ENCODE results near the gene IDE.

Gene IDE

DNA sequence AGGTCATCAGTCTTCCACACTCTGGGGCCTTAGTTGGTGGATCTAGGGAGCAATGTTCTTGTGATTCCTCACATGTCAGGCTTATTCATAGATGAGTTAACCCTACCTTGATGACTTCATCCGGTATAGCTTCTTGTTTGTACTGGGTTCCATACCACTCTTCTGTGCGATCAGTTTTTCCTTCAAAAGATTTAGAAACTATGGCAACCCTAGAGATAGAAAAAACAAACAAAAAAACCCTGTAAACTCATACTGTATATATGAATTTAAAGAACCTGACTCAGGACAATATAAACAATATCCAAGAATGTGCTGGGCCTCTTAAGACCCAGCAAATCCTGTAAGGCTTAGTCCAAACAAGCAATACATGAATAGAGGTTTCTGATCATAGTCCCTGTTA, 83.5 kb downstream of the IDE start:
- TF ChIP-seq, protein P1, sequence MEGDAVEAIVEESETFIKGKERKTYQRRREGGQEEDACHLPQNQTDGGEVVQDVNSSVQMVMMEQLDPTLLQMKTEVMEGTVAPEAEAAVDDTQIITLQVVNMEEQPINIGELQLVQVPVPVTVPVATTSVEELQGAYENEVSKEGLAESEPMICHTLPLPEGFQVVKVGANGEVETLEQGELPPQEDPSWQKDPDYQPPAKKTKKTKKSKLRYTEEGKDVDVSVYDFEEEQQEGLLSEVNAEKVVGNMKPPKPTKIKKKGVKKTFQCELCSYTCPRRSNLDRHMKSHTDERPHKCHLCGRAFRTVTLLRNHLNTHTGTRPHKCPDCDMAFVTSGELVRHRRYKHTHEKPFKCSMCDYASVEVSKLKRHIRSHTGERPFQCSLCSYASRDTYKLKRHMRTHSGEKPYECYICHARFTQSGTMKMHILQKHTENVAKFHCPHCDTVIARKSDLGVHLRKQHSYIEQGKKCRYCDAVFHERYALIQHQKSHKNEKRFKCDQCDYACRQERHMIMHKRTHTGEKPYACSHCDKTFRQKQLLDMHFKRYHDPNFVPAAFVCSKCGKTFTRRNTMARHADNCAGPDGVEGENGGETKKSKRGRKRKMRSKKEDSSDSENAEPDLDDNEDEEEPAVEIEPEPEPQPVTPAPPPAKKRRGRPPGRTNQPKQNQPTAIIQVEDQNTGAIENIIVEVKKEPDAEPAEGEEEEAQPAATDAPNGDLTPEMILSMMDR (conservative IDR thresholded peaks at IDR 0.05), result no peak
- TF ChIP-seq ZFX (IDR thresholded peaks at IDR 0.05), result no peak
- H3K27ac ChIP-seq, result no peak overlapping the region

DNA sequence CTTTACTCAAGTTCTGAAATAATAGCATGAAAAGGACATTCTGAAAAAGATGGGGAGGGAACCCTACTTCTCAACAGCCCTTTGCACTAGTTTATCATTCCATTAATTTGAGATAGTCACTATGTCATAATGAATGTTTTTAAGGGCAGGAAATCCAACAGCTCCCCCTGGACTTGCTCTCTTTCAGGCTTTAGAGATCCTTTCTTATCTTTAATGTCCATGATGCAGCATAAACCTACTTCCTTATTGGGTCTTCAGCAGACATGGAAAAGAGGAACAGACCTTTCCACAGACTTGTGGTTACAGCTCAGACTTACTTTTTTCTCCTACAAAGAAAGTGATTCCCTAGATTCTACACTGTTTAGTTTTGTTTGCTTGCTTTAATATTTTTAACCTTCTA, 87.3 kb downstream of the IDE start:
- no peak overlapping the region for H3K27ac ChIP-seq
- TF ChIP-seq, protein P1 (conservative IDR thresholded peaks at IDR 0.05), result no peak

DNA sequence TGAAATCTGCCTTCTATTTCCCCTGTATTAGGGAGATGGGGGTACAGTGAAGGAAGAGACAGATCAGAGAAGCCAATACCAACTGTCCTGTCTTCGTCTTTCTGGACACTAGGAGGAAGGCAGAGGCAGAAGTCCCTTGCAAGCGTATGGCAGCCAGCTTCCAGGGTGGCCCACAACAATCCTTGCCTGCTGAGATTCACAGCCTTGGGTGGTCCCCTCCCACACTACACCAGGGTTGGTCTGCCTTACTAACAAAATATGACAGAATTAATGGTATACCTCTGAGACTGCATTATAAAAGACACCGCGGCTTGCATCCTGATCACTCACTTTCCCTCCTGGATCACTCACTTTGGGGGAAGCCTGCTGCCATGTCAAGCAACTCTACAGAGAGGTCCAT, 90.4 kb downstream of the IDE start:
- TF ChIP-seq, protein P1 (conservative IDR thresholded peaks at IDR 0.05), result no peak
- no peak for TF ChIP-seq ZFX (IDR thresholded peaks at IDR 0.05)
- H3K27ac ChIP-seq, result no peak overlapping the region

DNA sequence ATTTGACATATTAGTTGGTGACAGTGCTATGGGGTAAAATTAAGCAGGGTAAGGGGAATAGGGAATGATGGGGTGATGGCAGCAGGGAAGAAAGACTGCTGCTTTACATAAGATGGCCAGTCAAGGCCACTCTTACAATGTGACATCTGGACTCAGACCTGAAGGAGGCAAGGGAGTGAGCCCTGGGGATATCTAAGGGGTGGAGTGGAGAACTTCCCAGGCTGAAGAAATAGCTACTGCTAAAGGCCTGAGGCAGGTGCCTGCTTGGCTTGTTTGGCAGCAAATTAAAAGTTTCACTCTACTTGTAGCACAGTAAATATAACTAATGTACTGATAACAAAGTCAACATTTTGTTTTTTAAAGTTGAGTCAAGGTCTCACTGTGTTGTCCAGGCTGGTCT, 93.5 kb downstream of the IDE start:
- TF ChIP-seq, protein P1 (conservative IDR thresholded peaks at IDR 0.05), result no peak
- TF ChIP-seq ZFX (IDR thresholded peaks at IDR 0.05), result no peak
- H3K27ac ChIP-seq, result no peak overlapping the region

DNA sequence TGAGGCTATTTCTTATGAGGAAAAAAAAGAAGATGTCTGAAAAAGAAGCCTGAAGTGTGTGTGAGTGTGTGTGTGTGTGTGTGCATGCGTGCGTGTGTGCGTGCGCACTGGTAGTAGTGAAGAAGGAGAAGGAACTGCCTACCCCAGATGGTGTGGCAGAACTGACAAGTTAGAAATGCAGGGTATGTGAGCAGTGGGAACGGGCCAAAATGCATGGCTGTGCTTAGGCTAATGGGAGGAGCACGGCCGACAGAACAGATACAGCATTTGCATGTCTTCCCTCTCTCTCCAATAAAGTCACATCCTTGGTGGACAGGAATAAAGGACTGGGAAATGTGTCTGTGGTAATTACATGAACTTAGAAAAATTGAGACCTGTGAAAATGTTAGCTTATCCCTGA, 94.3 kb downstream of the IDE start:
- TF ChIP-seq, protein P1 (conservative IDR thresholded peaks at IDR 0.05), result no peak
- no peak for TF ChIP-seq ZFX (IDR thresholded peaks at IDR 0.05)
- no peak overlapping the region for H3K27ac ChIP-seq

DNA sequence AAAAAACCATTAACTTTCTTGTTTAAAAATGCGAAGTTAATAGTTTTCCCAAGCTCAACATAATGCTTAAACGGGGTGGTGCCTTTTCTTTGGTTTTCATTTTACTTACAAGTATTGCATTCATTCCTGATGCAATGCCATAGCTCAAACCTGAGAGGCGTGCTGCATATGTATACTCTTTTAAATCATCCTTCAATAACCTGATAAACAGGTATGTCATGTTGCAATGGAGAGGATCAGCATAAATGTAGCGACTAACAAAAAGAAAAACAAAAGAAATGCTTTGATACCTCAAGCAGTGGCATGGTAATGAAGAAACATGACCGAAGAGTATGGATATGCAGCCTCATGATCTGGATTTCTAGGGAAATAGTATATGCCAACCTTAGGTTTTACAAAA, 95.4 kb downstream of the IDE start:
- TF ChIP-seq, protein P1 (conservative IDR thresholded peaks at IDR 0.05), result no peak
- no peak for TF ChIP-seq ZFX (IDR thresholded peaks at IDR 0.05)
- no peak overlapping the region for H3K27ac ChIP-seq

DNA sequence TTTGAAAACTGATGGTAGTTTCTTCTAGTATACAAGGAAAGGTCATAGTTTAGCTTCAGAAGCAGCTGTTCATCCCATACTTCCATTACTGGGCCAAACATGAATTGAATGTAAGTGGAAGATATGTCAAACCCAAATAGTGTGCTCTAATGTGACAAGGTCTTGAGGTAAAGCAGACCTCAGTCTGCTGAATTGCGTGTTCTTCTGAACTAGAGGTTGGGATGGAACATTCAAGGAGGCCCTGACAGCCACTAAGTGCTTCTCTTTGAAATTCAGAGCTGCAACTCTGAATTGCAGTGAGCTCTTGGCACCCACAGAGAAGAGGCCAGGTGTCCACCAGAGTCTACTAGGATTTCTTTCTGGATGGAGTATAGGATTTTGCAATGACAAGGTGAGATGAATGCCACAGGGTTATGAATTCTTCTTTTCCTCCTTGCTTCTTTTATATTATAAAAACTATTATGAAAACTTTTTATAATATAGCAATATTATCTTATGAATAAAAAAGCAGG, 98.5 kb downstream of the IDE start:
- TF ChIP-seq, protein P1 (conservative IDR thresholded peaks at IDR 0.05), result no peak
- TF ChIP-seq ZFX (IDR thresholded peaks at IDR 0.05), result no peak
- H3K27ac ChIP-seq, result no peak overlapping the region
